K562 (cell line): ENCODE results near the gene HNRNPA3. TPM values are rescaled to one million over a fixed set of nuclear protein-coding genes. Genes with fewer than 3 reads are reported as not detected.

Source experiments
- CBX2 ChIP-seq: fragments of 200-600 bp; sonication (generic); IDR thresholded peaks from one replicate; pipeline ENCODE4 v1.6.1; 2012; ENCODE audit warnings: mild to moderate bottlenecking, low read length, inconsistent platforms; ENCODE audit not compliant: insufficient read depth, poor library complexity, severe bottlenecking
- CHAMP1 ChIP-seq: fragments of 450-650 bp; IDR thresholded peaks from 2 replicates; pipeline ENCODE4 v1.6.1; 2016; ENCODE audit warnings: mild to moderate bottlenecking
- ETV6 ChIP-seq, 3 experiments: fragments of 150-350 bp in 1 of 3; sonication (generic) in 1 of 3; formaldehyde crosslinking in 1 of 3; IDR thresholded peaks; 2 replicates each; pipeline versions ENCODE4 v1.6.1 to v1.8.0; 2014 to 2022; ENCODE audit warnings: borderline replicate concordance in 2 of 3, low read depth in 2 of 3, antibody characterized with exemption in 1 of 3, low read length in 1 of 3, mild to moderate bottlenecking in 1 of 3, missing genetic modification reagents in 1 of 3
- FOXM1 ChIP-seq, 2 experiments: fragments of 450-650 bp in 1 of 2; sonication (generic) in 1 of 2; formaldehyde crosslinking in 1 of 2; IDR thresholded peaks; 2 replicates each; pipeline versions ENCODE4 v1.6.1 to v1.9.0; 2017 to 2022; ENCODE audit warnings: low read depth in 2 of 2, mild to moderate bottlenecking in 2 of 2, missing genetic modification reagents in 1 of 2, moderate library complexity in 1 of 2
- NCOA6 ChIP-seq: fragments of 450-650 bp; IDR thresholded peaks from 2 replicates; pipeline ENCODE4 v1.6.1; 2017; ENCODE audit warnings: mild to moderate bottlenecking
- PML ChIP-seq: IDR thresholded peaks from 2 replicates; pipeline ENCODE4 v1.6.1; 2012; ENCODE audit warnings: low read length, inconsistent platforms
- REST ChIP-seq, 2 experiments: fragments of 450-650 bp; formaldehyde crosslinking in 1 of 2; IDR thresholded peaks; 2 replicates each; pipeline versions ENCODE4 v1.4.0 to v1.6.1; 2014 to 2020; ENCODE audit warnings: mild to moderate bottlenecking in 2 of 2, borderline replicate concordance in 1 of 2, low read depth in 1 of 2
- SREBF2 ChIP-seq: sonication (generic); formaldehyde crosslinking; IDR thresholded peaks from 2 replicates; pipeline ENCODE4 v1.4.0; 2020; ENCODE audit warnings: mild to moderate bottlenecking, missing genetic modification reagents
- YBX1 ChIP-seq: fragments of 450-650 bp; IDR thresholded peaks from 2 replicates; pipeline ENCODE4 v1.7.1; 2016; ENCODE audit warnings: mild to moderate bottlenecking
- ZNF121 ChIP-seq: sonication (generic); formaldehyde crosslinking; conservative IDR thresholded peaks from 2 replicates; pipeline ENCODE4 v1.8.0; 2022; ENCODE audit warnings: missing genetic modification reagents
- polyA plus RNA-seq, 8 experiments: library from polyadenylated mRNA; depleted of rRNA in 4 of 8; stranded (reverse) in 5 of 8; unstranded in 3 of 8; fragments of >200 nt; fragmentation: Nextera tagmentation in 2 of 8; fragmentation: Illumina TruSeq in 1 of 8; extraction: Ambion mirVana in 2 of 8; extraction: Trizol in 1 of 8; gene quantifications; 2 replicates each; pipeline versions ENCODE4 v1.2.1 to v1.2.3, GENCODE V29; 2011 to 2014; ENCODE audit warnings: inconsistent platforms in 1 of 8, missing spikeins in 1 of 8
- total RNA-seq, 7 experiments: library from RNA; depleted of rRNA in 6 of 7; stranded (reverse); fragments of >200 nt in 6 of 7; fragmentation: Illumina TruSeq in 2 of 7; extraction: Trizol in 2 of 7; gene quantifications; 2 replicates each; pipeline versions ENCODE4 v1.2.1 to v1.2.3, GENCODE V29; 2011 to 2021; ENCODE audit warnings: low replicate concordance in 1 of 7
- TF ChIP-seq, protein P1 (sequence below): fragments of 250-450 bp; sonication (Bioruptor Pico); IDR thresholded peaks from 2 replicates; pipeline ENCODE4 v1.4.0; 2020; ENCODE audit warnings: borderline replicate concordance
- TF ChIP-seq, protein P2 (sequence below): fragments of 450-650 bp; formaldehyde crosslinking; IDR thresholded peaks from 2 replicates; pipeline ENCODE4 v1.4.0; 2020; ENCODE audit warnings: mild to moderate bottlenecking, moderate library complexity

The HNRNPA3 gene
- total and polyA plus RNA-seq, 9 of the 15 experiments (the other 6 are each of a cell fraction or from before 2014, with no cell fraction given) = 72.8 to 428 (median 192) TPM

DNA sequence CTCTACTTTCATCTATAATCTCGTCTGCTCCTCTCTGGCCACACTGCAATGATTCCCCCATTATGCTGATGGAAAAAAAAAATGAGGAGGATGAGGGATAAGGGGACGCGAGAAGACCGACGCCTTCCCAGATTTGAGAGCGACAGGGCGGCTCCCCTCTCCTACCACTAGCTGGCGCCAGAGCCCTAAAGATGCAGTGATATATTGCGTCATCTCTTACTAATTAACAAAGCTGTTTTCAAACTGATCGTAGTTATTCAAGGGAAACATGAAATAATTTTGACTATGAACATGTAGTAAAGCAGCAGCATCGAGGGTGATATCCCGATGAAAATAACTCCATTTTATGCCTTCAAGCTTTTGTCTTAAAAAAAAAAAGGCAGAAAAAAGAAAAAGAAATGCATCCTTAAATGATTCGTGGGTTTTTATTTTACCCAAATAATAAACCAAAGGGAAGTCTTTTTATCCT lies 48.0 kb upstream of the HNRNPA3 start (continued):
- TF ChIP-seq CHAMP1 (0 out of 2 replicates have a peak, but pooled peaks have one; percentile 65), ZNF121 (CRISPR knock-in tag) (no peak), REST (IDR thresholded peaks at IDR 0.05; ENCODE audit: borderline replicate concordance) (peak; percentile 94), REST (CRISPR knock-in tag; IDR thresholded peaks at IDR 0.05; ENCODE audit: low read depth) (no peak), PML (0 out of 2 replicates have a peak, but pooled peaks have one; percentile 38), SREBF2 (CRISPR knock-in tag) (no peak), ETV6 (IDR thresholded peaks at IDR 0.05; ENCODE audit: borderline replicate concordance in 1 of 2, low read depth in 2 of 2, low read length in 1 of 2) (no peak), ETV6 (CRISPR knock-in tag; IDR thresholded peaks at IDR 0.05; ENCODE audit: borderline replicate concordance) (no peak), CBX2 (no peak), NCOA6 (no peak), YBX1 (no peak), FOXM1 (IDR thresholded peaks at IDR 0.05; ENCODE audit: low read depth) (peak; percentile 71; the same call in 1 of the 2 replicates), FOXM1 (CRISPR knock-in tag; IDR thresholded peaks at IDR 0.05; ENCODE audit: low read depth) (no peak)
- TF ChIP-seq, protein P1, sequence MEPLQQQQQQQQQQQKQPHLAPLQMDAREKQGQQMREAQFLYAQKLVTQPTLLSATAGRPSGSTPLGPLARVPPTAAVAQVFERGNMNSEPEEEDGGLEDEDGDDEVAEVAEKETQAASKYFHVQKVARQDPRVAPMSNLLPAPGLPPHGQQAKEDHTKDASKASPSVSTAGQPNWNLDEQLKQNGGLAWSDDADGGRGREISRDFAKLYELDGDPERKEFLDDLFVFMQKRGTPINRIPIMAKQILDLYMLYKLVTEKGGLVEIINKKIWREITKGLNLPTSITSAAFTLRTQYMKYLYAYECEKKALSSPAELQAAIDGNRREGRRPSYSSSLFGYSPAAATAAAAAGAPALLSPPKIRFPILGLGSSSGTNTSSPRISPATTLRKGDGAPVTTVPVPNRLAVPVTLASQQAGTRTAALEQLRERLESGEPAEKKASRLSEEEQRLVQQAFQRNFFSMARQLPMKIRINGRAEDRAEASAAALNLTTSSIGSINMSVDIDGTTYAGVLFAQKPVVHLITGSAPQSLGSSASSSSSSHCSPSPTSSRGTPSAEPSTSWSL (CRISPR knock-in tag) = no peak
- TF ChIP-seq, protein P2, sequence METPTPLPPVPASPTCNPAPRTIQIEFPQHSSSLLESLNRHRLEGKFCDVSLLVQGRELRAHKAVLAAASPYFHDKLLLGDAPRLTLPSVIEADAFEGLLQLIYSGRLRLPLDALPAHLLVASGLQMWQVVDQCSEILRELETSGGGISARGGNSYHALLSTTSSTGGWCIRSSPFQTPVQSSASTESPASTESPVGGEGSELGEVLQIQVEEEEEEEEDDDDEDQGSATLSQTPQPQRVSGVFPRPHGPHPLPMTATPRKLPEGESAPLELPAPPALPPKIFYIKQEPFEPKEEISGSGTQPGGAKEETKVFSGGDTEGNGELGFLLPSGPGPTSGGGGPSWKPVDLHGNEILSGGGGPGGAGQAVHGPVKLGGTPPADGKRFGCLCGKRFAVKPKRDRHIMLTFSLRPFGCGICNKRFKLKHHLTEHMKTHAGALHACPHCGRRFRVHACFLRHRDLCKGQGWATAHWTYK (CRISPR knock-in tag) = no peak
